T-cell (primary cell): ENCODE data around the gene TTC21B. TPM values are rescaled to one million over a fixed set of nuclear protein-coding genes. Genes with fewer than 3 reads are reported as not detected.

ENCODE experiments used
- ATAC-seq, 4 experiments: fragments of 200-7000 bp in 3 of 4; fragments of 150-1000 bp in 1 of 4; cut with Tn5 transposase; replicated peaks in 1 of 4; 1 replicate in 3 of 4; 2 replicates in 1 of 4; pipeline ENCODE4 v1.10.0; 2021; ENCODE audit warnings: moderate library complexity in 3 of 4, mild to moderate bottlenecking in 2 of 4, moderate number of reproducible peaks in 1 of 4
- CTCF ChIA-PET, 2 donors: fragments of 300-600 bp; sonication (Branson Sonifier 250); formaldehyde crosslinking; loops; one replicate each; lab custom pipeline; 2022; ENCODE audit warnings: antibody characterized with exemption in 2 of 2; lab: Charles Lee
- POLR2A ChIA-PET, 2 donors: fragments of 300-600 bp; sonication (Branson Sonifier 250); formaldehyde crosslinking; loops; one replicate each; lab custom pipeline; 2022; ENCODE audit warnings: antibody characterized with exemption in 2 of 2; lab: Charles Lee
- DNase-seq, 35 experiments: peaks; one replicate each; pipeline versions ENCODE4 v3.0.0 to v3.0.0-alpha.2; 2013 to 2023
- H3K27ac ChIP-seq: one replicate; pipeline ENCODE4 v1.5.1; 2013; ENCODE audit warnings: low read length
- H3K27me3 ChIP-seq, 2 experiments: replicated peaks in 1 of 2; 1 replicate in 1 of 2; 2 replicates in 1 of 2; pipeline versions ENCODE4 v1.6.1 to v1.7.0; 2013; ENCODE audit warnings: low read length in 1 of 2, mixed read lengths in 1 of 2; ENCODE audit not compliant: control insufficient read depth in 2 of 2, insufficient read depth in 2 of 2; ENCODE audit errors: extremely low read depth in 1 of 2
- H3K36me3 ChIP-seq, 2 donors: 1 replicate in 1 of 2; 2 replicates in 1 of 2; pipeline versions ENCODE4 v1.6.1 to v1.7.0; 2013; ENCODE audit warnings: low read length in 1 of 2; ENCODE audit not compliant: control insufficient read depth in 2 of 2, insufficient read depth in 1 of 2; ENCODE audit errors: extremely low read depth in 1 of 2
- H3K4me1 ChIP-seq, 2 experiments: 1 replicate in 1 of 2; 2 replicates in 1 of 2; pipeline versions ENCODE4 v1.6.1 to v1.7.0; 2013; ENCODE audit warnings: low read length in 2 of 2, mixed read lengths in 1 of 2; ENCODE audit not compliant: insufficient read depth in 2 of 2, control insufficient read depth in 1 of 2; ENCODE audit errors: extremely low read depth in 1 of 2
- H3K4me3 ChIP-seq, 2 donors: 1 replicate in 1 of 2; 2 replicates in 1 of 2; pipeline versions ENCODE4 v1.5.1 to v1.7.0; 2013; ENCODE audit warnings: mild to moderate bottlenecking in 2 of 2, low read length in 1 of 2, moderate library complexity in 1 of 2; ENCODE audit not compliant: control insufficient read depth in 1 of 2; ENCODE audit errors: extremely low read depth in 1 of 2
- H3K9me3 ChIP-seq: 2 replicates; pipeline ENCODE4 v1.7.0; 2013
- H3K27ac Mint-ChIP-seq, 2 donors: one replicate each; pipeline ENCODE4 v1.8.0; 2020 to 2021; ENCODE audit warnings: mild to moderate bottlenecking in 2 of 2, mixed read lengths in 2 of 2
- H3K27me3 Mint-ChIP-seq, 2 donors: one replicate each; pipeline ENCODE4 v1.8.0; 2021 to 2022; ENCODE audit warnings: mixed read lengths in 2 of 2
- H3K36me3 Mint-ChIP-seq: one replicate; pipeline ENCODE4 v1.8.0; 2021; ENCODE audit warnings: mixed read lengths
- H3K4me1 Mint-ChIP-seq, 3 donors: one replicate each; pipeline ENCODE4 v1.8.0; 2020 to 2022; ENCODE audit warnings: mixed read lengths in 3 of 3, mild to moderate bottlenecking in 1 of 3
- H3K4me3 Mint-ChIP-seq, 3 donors: one replicate each; pipeline ENCODE4 v1.8.0; 2020 to 2022; ENCODE audit warnings: mild to moderate bottlenecking in 3 of 3, mixed read lengths in 3 of 3, moderate library complexity in 3 of 3
- H3K9me3 Mint-ChIP-seq, 3 donors: one replicate each; pipeline ENCODE4 v1.8.0; 2020 to 2022; ENCODE audit warnings: mixed read lengths in 3 of 3
- WGBS: methylation state at CpG from one replicate; pipeline ENCODE4 v1.1.5; 2013; ENCODE audit warnings: missing lambda C conversion rate; ENCODE audit not compliant: insufficient coverage; 5-methylcytosine and 5-hydroxymethylcytosine counted together
- total RNA-seq, 35 experiments: library from RNA in 6 of 35; stranded (reverse) in 6 of 35; fragments of 120-200 nt in 1 of 35; gene quantifications; one replicate each; pipeline versions ENCODE4 v1.2.1 to v1.2.4 and lab custom pipeline; 2013 to 2026

TTC21B gene
- total RNA-seq, 5 donors from 2014 or later (not counting 1 experiment from before 2014, with no cell fraction given), result 20.5 to 31.4 (median 23.4) TPM

GRCh38 chr2:165913636-165914035, 39.9 kb downstream of the TTC21B start:
- H3K27ac ChIP-seq, result no peak overlapping the region
- no peaks in the 10 kb centered on the region for H3K9me3 Mint-ChIP-seq
- no peak overlapping the region for H3K27ac Mint-ChIP-seq
- no peaks in the 10 kb centered on the region for H3K27me3 Mint-ChIP-seq
- H3K36me3 Mint-ChIP-seq, result peaks cover 44% of the 10 kb centered on the region
- DNase-seq, result no peak
- no peaks in the 10 kb centered on the region for H3K9me3 ChIP-seq
- no peaks in the 10 kb centered on the region for H3K27me3 ChIP-seq
- no peak overlapping the region for H3K4me3 Mint-ChIP-seq
- no peak for ATAC-seq
- ChIA-PET CTCF (no interaction called here), POLR2A (interaction anchor here in 1 of 2 donors (1.2 kb wide), 1 partner anchor 10 kb away, joined by 11 read pairs; no protein-coding TSS in a partner anchor)
- no peak overlapping the region for H3K4me3 ChIP-seq
- no peaks in the 10 kb centered on the region for H3K4me1 Mint-ChIP-seq
- H3K36me3 ChIP-seq, result peaks cover 0 to 25% of the 10 kb centered on the region in 2 donors
- H3K4me1 ChIP-seq, result no peaks in the 10 kb centered on the region

DNA sequence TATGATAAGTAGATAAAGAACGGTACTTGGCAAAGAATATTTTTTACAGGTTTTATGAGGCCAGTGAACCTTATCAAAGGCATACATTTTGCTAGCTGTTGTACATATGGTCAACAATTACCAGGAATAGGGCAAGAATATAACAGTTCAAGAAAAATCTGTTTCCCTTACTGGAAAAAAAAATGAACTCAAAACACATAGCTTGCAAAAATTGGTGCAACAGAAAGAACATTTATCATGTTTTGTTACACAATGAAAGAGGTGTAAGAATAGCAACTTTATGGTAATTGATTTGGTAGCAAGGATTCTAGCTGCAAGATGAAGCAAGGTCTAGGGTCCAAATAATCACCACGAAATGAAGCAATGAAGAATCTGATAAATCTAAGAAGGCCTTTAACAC, 41.6 kb downstream of the TTC21B start:
- ATAC-seq (no peak), DNase-seq (no peak)
- peaks cover 45% of the 10 kb centered on the region for H3K36me3 Mint-ChIP-seq
- POLR2A ChIA-PET, result no interaction called here
- no peak overlapping the region for H3K27ac Mint-ChIP-seq
- no peaks in the 10 kb centered on the region for H3K4me1 Mint-ChIP-seq
- no peaks in the 10 kb centered on the region for H3K27me3 ChIP-seq
- H3K36me3 ChIP-seq, result peaks cover 0 to 27% of the 10 kb centered on the region in 2 donors
- H3K9me3 ChIP-seq, result no peaks in the 10 kb centered on the region
- no peaks in the 10 kb centered on the region for H3K9me3 Mint-ChIP-seq
- CTCF ChIA-PET, result interaction anchor here in 1 of 2 donors (2.3 kb wide), 1 partner anchor 38 kb away, joined by 6 read pairs; no protein-coding TSS in a partner anchor
- no peak overlapping the region for H3K27ac ChIP-seq
- no peak overlapping the region for H3K4me3 Mint-ChIP-seq
- no peaks in the 10 kb centered on the region for H3K27me3 Mint-ChIP-seq
- no peak overlapping the region for H3K4me3 ChIP-seq
- H3K4me1 ChIP-seq, result no peaks in the 10 kb centered on the region
- WGBS, result no CpG with 5 or more reads among the region's 2 CpGs

DNA sequence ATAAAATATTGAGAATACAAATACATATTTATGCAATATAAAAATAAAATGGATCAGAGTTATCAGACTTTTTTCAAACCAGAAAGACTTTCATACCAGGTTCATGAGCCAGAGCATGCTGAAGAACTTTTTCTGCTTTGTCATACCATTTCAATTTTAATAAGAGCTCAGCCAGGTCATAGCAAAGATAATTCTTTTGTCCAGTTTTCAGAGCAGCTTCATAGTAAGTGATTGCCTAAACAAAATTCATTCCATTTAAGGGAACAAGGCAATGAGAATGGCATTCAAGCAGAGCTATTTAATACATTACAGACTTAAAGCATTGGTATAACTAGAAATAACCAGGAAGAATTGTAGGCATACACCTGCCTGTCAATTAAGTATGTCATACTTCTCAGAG, 42.3 kb downstream of the TTC21B start:
- H3K27me3 ChIP-seq, result no peaks in the 10 kb centered on the region
- H3K36me3 ChIP-seq, result peaks cover 0 to 27% of the 10 kb centered on the region in 2 donors
- no peak overlapping the region for H3K4me3 ChIP-seq
- H3K27ac ChIP-seq, result no peak overlapping the region
- Mint-ChIP-seq H3K4me3 (no peak overlapping the region), H3K27me3 (no peaks in the 10 kb centered on the region), H3K27ac (no peak overlapping the region), H3K4me1 (no peaks in the 10 kb centered on the region), H3K36me3 (peaks cover 40% of the 10 kb centered on the region), H3K9me3 (no peaks in the 10 kb centered on the region)
- ChIA-PET POLR2A (interaction anchor here in 1 of 2 donors (0.6 kb wide), 1 partner anchor 29 kb away, joined by 4 read pairs; no protein-coding TSS in a partner anchor), CTCF (interaction anchor here (0.6 to 2.3 kb wide), 2 partner anchors 32 to 37 kb away, joined by 3 to 6 read pairs; no protein-coding TSS in a partner anchor)
- no peaks in the 10 kb centered on the region for H3K4me1 ChIP-seq
- ATAC-seq (no peak), DNase-seq (no peak)
- no peaks in the 10 kb centered on the region for H3K9me3 ChIP-seq

DNA sequence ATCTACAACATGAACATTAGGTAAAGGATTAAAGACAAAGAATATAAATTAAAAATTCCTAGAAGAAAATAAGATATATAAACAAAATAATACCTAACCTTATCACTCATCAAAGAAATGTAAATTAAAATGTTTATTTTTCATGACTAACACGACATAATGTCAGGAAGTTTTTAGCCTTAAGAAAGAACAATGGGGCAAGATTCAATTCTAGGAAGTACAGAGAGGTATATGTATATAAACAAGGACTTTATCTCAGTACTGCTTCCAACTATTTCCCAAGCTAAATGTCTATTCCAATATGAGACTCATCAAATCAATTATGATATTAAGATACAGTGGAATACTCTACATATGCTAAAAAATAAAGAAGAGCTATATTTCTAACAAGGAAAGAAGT, 44.1 kb downstream of the TTC21B start:
- Histone ChIP-seq H3K27ac (no peak overlapping the region), H3K9me3 (no peaks in the 10 kb centered on the region), H3K27me3 (no peaks in the 10 kb centered on the region), H3K36me3 (peaks cover 0 to 16% of the 10 kb centered on the region in 2 donors), H3K4me1 (no peaks in the 10 kb centered on the region), H3K4me3 (no peak overlapping the region)
- DNase-seq (no peak), ATAC-seq (no peak)
- H3K27me3 Mint-ChIP-seq, result no peaks in the 10 kb centered on the region
- no peaks in the 10 kb centered on the region for H3K4me1 Mint-ChIP-seq
- ChIA-PET CTCF (interaction anchor here in 1 of 2 donors (2.3 kb wide), 1 partner anchor 35 kb away, joined by 6 read pairs; no protein-coding TSS in a partner anchor), POLR2A (no interaction called here)
- H3K27ac Mint-ChIP-seq, result peak overlapping the region in 1 of 2 donors; percentile 21
- WGBS, result no CpG with 5 or more reads among the region's 1 CpG
- no peak overlapping the region for H3K4me3 Mint-ChIP-seq
- H3K36me3 Mint-ChIP-seq, result peaks cover 51% of the 10 kb centered on the region
- no peaks in the 10 kb centered on the region for H3K9me3 Mint-ChIP-seq

- peaks cover 10 to 12% (median 12%) of the 10 kb centered on the region in 3 donors for H3K4me1 Mint-ChIP-seq
- no peaks in the 10 kb centered on the region for H3K27me3 ChIP-seq
- no peak for DNase-seq
- no peaks in the 10 kb centered on the region for H3K9me3 ChIP-seq
- no peak overlapping the region for H3K4me3 Mint-ChIP-seq
- H3K36me3 ChIP-seq, result peaks cover 7 to 9% of the 10 kb centered on the region in 2 donors
- H3K4me3 ChIP-seq, result no peak overlapping the region
- peaks cover 60% of the 10 kb centered on the region for H3K36me3 Mint-ChIP-seq
- peaks cover 0 to 3% of the 10 kb centered on the region in 2 experiments for H3K4me1 ChIP-seq
- no peak for ATAC-seq
- POLR2A ChIA-PET, result no interaction called here
- H3K9me3 Mint-ChIP-seq, result no peaks in the 10 kb centered on the region
- H3K27ac ChIP-seq, result no peak overlapping the region
- no CpG with 5 or more reads among the region's 2 CpGs for WGBS
- H3K27ac Mint-ChIP-seq, result no peak overlapping the region
- CTCF ChIA-PET, result interaction anchor here in 1 of 2 donors (0.6 kb wide), 1 partner anchor 504 kb away, joined by 4 read pairs; no protein-coding TSS in a partner anchor
- no peaks in the 10 kb centered on the region for H3K27me3 Mint-ChIP-seq
Measured at GRCh38 chr2:165905854-165906253, 47.7 kb downstream of the TTC21B start.

- CTCF ChIA-PET, result no interaction called here
- H3K36me3 Mint-ChIP-seq, result peaks cover 56% of the 10 kb centered on the region
- no peaks in the 10 kb centered on the region for H3K27me3 ChIP-seq
- H3K36me3 ChIP-seq, result peaks cover 7 to 9% of the 10 kb centered on the region in 2 donors
- H3K27me3 Mint-ChIP-seq, result no peaks in the 10 kb centered on the region
- ATAC-seq, result no peak
- H3K4me1 Mint-ChIP-seq, result peaks cover 10 to 12% (median 12%) of the 10 kb centered on the region in 3 donors
- no peak overlapping the region for H3K4me3 ChIP-seq
- H3K9me3 Mint-ChIP-seq, result no peaks in the 10 kb centered on the region
- H3K4me3 Mint-ChIP-seq, result no peak overlapping the region
- WGBS, result no CpG with 5 or more reads among the region's 1 CpG
- no peak overlapping the region for H3K27ac ChIP-seq
- peaks cover 0 to 3% of the 10 kb centered on the region in 2 experiments for H3K4me1 ChIP-seq
- DNase-seq, result no peak
- no peaks in the 10 kb centered on the region for H3K9me3 ChIP-seq
- no peak overlapping the region for H3K27ac Mint-ChIP-seq
- POLR2A ChIA-PET, result interaction anchor here in 1 of 2 donors (0.6 kb wide), 1 partner anchor 26 kb away, joined by 3 read pairs; no protein-coding TSS in a partner anchor
Measured at GRCh38 chr2:165905269-165905668, 48.3 kb downstream of the TTC21B start.
